Activated CD4-positive, alpha-beta T cell treated with anti-CD3 and anti-CD28 coated beads for 4 hours (primary cell): ENCODE data around the gene RIC1.
"Not testable (repeated sequence)": the region's sequence is repeated elsewhere in the genome, so short reads cannot be mapped to it uniquely, and the experiment has no call there.

Experiments
- DNase-seq, 2 donors: peaks; one replicate each; pipeline ENCODE4 v3.0.0-alpha.2; 2020

RIC1 gene

DNA sequence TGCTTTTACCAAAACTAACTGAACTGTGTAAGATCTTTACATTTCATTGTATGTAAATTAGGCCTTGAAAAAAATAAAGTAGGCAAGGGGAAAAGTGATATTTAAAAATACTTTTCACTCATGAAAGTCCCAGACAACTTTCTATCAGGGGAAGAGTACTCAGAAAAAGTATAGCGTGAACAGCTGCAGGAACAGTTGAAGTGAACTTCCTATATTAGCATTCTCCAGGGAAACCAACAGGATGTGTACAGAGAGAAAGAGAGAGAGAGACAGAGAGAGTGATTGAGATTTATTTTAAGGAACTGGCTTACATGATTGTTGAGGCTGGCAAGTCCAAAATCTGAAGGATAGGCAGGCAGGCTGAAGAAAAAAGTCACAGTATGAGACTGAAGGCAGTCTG is 162.0 kb downstream of the RIC1 start:
- no peak for DNase-seq

DNA sequence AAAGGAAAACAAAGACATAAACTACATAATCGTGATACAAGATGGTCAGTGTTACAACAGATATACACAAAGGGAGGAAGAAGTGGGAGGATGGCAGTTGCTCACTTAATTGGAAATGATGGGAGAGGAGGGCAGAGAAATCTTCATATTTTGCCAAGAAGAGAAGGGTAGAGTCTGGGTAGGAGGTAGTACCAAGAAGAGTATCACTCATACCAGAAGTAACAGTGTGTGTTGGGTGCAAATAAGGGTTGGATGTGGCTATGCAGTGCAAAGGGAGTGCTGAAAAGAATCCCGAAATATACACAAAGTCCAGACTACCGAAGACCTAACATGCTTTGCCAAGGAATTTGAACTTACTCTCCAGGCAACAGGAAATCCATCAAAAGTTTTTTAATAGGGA is 163.0 kb downstream of the RIC1 start:
- DNase-seq, result no peak

DNA sequence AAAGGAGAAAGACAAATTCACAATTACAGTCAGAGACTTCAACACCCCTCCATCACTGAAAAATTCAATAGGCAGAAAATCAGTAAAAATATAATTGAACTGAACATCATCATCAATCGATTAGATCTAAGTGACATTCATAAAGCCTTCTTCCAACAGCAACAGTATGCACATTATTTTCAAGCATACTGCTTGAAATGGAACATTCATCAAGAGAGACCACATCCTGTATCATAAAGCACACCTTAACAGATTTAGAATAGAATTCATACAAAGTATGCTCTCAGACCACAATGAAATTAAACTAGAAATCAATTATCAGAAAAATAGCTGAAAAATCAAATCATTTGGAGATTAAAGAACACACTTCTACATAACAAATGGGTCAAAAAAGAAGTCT is 164.9 kb downstream of the RIC1 start:
- DNase-seq, result no peak

DNA sequence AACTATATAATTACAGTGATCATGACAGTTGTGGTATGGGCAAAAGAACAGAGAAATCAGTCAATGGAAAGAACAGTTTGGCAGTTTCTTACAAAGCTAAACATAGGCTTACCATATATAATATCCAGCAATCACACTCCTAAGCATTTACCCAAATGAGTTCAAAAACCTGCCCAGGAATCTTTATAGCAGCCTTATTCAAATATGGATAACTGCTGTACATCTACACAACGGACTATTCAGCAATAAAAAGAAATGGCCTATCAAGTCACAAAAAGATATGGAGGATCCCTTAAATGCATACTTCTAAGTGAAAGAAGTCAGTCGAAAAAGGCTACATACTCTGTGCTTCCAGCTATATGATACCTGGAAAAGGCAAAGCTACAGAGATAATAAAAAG is 167.4 kb downstream of the RIC1 start:
- no peak for DNase-seq

DNA sequence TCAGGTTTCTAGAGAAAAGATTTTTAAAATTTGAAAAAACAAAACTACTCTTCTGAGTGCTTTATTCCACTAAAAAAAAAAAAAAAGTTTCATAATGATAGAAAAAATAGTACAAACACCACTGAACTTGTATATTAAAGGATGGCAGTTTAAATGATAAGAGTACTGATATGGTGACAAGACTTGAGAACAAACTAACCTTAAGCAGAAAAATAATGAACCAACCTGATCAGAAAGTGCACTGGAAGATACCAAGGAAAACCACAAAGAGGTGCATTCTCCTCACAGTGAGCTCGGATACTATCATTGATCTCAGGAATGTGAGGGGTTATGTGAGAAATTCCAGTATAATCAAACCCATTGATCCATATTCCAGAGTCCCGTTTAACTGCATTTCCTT is 169.7 kb downstream of the RIC1 start:
- no peak for DNase-seq

DNA sequence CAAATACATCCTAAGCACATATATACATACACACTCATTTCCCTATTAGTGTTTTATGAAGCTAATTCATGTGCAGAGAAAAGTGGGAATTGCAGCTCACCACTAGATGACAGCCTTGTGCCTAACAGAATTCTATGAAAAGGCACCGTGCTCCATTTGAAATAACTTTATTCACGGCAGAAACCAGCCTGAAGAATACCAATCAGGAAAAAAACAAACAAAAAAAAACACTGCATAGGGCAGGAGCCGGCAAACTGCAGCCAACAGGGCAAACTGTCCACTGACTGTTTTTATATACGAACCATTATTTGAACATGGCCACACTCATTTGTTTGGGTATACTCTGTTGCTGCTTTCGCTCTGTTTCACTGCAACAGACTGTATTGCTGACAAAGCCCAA is 170.4 kb downstream of the RIC1 start:
- no peak for DNase-seq

DNA sequence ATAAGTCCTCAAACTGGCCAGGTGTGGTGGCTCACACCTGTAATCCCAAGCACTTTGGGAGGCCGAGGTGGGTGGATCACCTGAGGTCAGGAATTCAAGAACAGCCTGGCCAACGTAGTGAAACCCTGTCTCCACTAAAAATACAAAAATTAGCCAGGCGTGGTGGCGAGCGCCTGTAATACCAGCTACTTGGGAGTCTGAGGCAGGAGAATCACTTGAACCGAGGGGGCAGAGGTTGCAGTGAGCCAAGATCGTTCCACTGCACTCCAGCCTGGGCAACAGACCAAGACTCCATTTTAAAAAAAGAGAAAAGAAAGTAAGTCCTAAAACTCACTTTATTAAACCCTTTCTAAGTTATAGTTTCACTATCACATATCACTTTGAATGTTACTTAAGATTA is 171.5 kb downstream of the RIC1 start:
- DNase-seq, result not testable (repeated sequence)

DNA sequence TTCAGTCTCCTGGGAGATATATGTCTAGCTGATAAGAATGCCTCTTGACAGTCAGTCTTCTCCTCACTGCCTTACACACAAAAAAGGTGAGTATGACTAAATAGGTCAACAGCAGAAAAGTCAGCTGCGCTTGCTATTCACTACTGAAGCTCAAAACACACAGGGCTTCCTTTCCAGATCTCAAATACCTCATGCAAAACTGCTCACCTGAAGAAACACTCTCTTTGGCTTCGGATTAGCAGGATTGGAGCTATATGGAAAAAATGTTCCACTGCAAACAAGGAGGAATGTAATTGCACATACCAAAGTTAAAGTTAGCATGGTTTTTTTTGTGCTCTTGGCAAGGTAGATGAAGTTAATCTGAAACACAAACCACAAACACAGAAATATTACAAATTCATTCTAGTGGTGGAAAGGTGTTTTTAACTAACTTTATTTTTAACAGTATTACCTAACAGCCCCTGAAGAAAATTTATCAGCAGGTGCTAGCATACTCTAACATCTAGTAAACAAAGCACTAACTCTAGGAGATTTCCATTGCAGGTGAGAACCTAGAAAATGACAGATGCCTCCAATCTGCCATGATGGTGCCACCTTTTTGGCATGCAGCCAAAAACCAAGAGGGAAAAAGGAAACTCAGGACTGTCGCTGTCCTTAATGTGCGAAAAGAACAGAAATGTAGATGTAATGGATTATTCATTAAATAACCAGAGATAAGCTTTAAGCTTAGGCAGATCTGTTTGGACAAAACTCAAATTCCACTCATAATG is 172.2 kb downstream of the RIC1 start:
- no peak for DNase-seq

DNA sequence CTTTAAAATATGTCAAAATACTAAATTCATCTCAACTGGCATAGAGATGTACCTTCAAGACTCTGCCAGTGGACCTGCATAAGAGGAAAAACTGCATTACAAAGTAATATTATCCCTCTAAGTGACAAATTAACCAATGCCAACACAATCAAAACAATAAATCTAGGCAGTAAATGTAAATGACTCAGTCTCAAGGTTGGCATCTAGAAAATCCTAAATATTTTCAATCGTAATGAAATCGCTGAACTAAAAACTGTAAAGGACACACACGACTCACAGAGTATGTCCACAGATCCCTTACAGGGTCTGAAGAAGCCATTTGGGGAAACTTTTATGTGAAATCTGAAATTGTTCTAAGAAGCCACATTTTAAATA is 172.8 kb downstream of the RIC1 start:
- DNase-seq, result no peak

DNA sequence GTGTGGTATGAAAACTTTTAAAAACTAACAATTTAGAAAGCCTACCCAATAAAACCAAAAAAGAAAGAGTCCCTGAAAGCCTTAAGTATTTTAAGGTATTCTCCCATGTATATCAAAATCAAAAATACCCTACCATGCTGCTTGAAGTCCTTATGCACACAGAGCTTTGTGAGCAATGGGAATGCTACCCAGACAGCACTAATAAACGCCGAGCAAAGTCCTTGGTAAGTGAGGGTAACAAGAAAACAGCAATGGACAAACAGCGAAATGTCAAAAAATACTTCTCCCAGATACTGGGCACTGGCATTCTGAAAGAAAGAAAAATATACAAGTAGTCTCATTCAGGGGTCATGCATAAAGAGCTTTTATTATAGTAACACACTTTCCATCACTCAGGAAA is 176.6 kb downstream of the RIC1 start:
- no peak for DNase-seq

DNA sequence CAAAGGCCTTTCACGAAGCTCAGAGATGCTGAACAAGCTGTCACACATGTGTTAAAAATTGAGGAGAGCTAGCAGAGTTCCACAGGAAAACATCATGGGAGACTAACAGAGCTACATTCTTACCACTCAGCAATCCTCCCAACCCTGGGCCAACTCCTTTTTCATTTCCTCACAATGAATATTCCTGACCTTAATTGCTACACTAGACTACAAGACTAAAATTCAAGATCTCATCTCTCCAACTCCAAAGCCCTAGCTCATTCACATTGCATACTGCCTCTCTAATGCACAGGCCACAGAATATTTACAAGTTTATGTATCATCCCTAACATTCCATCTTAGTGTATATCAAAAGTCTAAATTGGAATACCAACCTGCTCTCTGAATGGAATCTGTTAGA is 182.8 kb downstream of the RIC1 start:
- DNase-seq, result no peak

DNA sequence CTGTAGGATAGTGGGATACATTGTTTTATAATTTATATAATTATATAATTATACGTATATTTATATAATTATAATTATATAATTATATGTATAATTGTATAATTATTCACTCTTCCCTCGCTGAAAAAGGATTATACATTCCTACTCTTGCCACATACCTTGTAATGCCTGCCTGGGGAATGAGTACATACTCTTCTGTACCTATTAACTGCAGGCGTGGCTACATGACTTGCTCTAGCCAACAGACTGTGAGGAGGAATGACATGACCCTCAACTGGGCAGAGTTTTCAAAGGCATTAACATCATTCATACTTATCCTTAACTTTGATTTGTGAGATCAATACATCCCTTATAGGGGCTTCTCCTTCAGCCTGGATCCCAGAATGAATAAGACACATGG is 184.9 kb downstream of the RIC1 start:
- DNase-seq, result no peak

DNA sequence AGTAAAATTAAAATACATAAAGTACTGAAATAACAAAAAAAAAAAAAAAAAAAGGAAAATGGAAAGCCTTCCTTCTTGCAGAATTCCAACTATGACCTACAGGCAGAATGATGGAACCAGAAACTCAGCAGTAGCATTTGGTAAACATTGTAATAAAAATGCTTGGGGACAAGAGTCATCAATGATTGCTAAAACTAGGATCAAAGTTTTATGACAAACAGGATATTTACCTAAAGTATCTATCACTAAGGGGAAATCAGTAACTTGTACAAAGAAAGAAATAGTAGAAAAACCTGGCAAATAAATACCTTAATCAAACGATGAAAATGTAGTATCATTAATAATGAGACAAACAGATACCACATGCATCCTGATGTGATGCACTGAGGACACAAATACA is 186.6 kb downstream of the RIC1 start:
- DNase-seq, result no peak

DNA sequence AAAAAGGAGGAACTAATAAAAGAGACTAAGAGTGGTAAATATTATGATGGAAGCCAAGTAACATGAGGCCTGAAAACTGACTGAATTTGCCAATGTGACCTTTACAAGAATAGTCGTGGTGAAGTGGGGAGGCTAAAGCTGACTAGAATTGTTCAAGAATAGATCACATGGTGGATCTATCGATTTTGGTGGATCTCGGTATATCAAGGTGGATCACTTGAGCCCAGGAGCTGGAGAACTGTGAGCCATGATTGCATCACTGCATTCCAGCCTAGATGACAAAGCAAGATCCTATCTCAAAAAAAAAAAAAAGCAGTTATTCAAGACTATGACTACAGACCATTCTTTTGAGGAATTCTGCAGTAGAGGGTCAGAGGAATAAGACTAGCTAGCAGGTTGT is 189.0 kb downstream of the RIC1 start:
- no peak for DNase-seq

DNA sequence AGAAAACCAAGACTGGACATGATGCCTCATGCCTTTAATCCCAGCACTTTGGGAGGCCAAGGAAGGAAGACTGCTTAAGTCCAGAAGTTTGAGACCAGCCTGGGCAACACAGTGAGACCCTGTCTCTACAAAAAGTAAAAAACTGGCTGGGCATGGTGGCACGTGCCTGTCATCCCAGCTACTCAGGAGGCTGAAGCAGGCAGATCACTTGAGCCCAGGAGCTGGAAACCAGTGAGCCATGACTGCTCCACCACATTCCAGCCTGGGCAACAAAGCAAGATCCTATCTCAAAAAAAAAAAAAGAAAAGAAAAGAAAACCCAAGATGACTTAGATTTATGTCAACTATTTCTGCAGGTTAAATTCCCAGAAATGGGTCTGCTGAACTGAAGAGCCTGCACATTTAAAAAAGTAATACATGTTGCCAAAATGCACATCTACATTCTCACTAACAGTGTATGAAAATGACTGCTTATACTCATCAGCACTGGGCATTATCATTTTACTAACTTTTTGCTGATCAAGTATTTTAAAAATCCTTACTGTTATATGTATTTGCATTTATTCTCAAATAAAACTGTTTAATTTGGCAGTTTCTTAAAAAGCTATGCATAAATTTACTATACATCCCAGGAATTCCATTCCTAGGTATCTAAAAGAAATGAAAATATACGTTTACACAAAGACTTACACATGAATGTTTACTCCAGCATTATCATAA is 189.7 kb downstream of the RIC1 start:
- no peak for DNase-seq

DNA sequence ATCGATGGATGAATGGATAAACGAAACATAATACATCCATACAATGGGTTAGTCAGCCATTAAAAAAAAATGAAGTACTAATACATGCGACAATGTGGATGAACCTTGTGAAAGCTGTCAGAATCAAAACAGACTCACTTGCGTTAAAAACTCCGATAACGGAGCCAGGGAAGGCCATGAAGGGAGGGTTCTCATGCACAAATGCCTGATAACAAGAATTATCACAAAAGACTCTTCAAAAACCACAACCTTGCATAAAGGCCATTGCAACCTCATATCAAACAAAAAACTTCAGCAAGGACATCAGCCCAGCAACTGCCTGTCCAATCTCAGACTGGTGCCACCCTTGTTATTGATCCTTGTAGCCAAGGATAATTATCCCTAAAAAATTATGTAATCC is 190.3 kb downstream of the RIC1 start:
- DNase-seq, result no peak

DNA sequence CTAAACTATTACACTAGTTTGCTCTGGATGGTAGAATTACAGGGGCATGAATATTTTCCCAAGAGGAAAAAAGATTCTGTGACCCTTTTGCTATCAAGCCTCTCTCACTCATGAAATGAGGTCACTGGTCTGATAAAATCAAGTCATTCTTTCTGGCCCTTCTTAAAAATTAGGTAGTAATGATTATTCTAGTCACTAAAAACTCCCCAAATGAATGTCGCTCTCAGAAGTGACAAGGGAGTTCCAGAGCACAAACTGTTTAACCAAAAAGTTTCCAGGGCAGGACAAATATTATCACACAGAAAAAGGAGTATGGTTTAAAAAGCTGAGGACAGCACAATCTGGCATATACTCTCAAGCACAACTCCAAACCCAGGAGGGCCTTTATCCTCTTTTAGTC is 191.5 kb downstream of the RIC1 start:
- no peak for DNase-seq

DNA sequence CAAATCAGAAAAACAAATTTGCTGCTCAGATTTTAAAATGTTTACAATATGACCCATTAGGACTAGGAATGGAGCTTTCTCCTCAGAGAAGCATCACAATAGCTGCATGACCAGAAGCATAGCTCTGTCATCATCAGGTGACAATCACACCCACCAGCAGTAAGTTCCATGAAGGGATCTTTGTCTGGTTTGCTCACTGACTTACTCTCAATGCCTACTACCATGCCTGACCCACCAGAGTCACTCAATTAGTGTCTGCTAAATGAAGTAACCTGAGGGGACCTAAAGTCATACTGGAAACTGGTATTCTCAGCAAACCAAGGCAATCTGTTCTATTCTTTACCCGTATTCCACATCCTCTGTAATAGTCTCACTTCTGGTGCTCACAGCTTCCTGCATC is 196.3 kb downstream of the RIC1 start:
- DNase-seq, result no peak
